GM23338 (cell line): ENCODE measurements around the gene ESYT2. TPM values are rescaled to one million over a fixed set of nuclear protein-coding genes. Genes with fewer than 3 reads are reported as not detected.

ENCODE experiments used
- ATAC-seq: fragments of 200-7000 bp; cut with Tn5 transposase; 3 replicates; pipeline ENCODE4 v1.9.1; 2020
- DNase-seq: peaks from one replicate; pipeline ENCODE4 v3.0.0-alpha.2; 2015; ENCODE audit warnings: low spot score
- H2AFZ ChIP-seq: fragments of 200-600 bp; sonication (generic); 2 replicates; pipeline ENCODE4 v1.8.0; 2016; ENCODE audit warnings: antibody characterized with exemption, mild to moderate bottlenecking, moderate library complexity
- H3F3A ChIP-seq: fragments of 200-600 bp; sonication (generic); replicated peaks from 2 replicates; pipeline ENCODE4 v1.8.0; 2017; ENCODE audit warnings: antibody characterized with exemption, mixed run types, low read depth
- H3K27ac ChIP-seq: fragments of 200-600 bp; sonication (generic); 2 replicates; pipeline ENCODE4 v1.6.1; 2016; ENCODE audit warnings: low read depth
- H3K27me3 ChIP-seq: fragments of 200-600 bp; sonication (generic); 2 replicates; pipeline ENCODE4 v1.8.0; 2016; ENCODE audit warnings: mild to moderate bottlenecking, mixed run types, moderate library complexity; ENCODE audit not compliant: insufficient read depth
- H3K36me3 ChIP-seq: fragments of 200-600 bp; sonication (generic); 2 replicates; pipeline ENCODE4 v1.8.0; 2016; ENCODE audit warnings: mild to moderate bottlenecking; ENCODE audit not compliant: insufficient read depth
- H3K4me1 ChIP-seq: fragments of 200-600 bp; sonication (generic); 2 replicates; pipeline ENCODE4 v1.8.0; 2016; ENCODE audit warnings: mild to moderate bottlenecking, moderate library complexity; ENCODE audit not compliant: insufficient read depth
- H3K4me2 ChIP-seq: fragments of 200-600 bp; sonication (generic); 2 replicates; pipeline ENCODE4 v1.7.1; 2017; ENCODE audit warnings: mixed run types
- H3K4me3 ChIP-seq: fragments of 200-600 bp; sonication (generic); 2 replicates; pipeline ENCODE4 v1.6.1; 2016; ENCODE audit warnings: mixed run types
- H3K79me2 ChIP-seq: fragments of 200-600 bp; sonication (generic); replicated peaks from 2 replicates; pipeline ENCODE4 v1.8.0; 2017; ENCODE audit warnings: mild to moderate bottlenecking; ENCODE audit not compliant: insufficient read depth
- H3K9me2 ChIP-seq: fragments of 200-600 bp; sonication (generic); 2 replicates; pipeline ENCODE4 v1.8.0; 2017; ENCODE audit not compliant: insufficient read depth
- H4K20me1 ChIP-seq: fragments of 200-600 bp; sonication (generic); replicated peaks from 2 replicates; pipeline ENCODE4 v1.8.0; 2017; ENCODE audit warnings: mild to moderate bottlenecking; ENCODE audit not compliant: insufficient read depth
- H3K27ac Mint-ChIP-seq: 2 replicates; pipeline ENCODE4 v1.8.0; 2020; ENCODE audit warnings: inconsistent platforms, mild to moderate bottlenecking, moderate library complexity, mixed read lengths
- H3K27me3 Mint-ChIP-seq: 3 replicates; pipeline ENCODE4 v1.8.0; 2022; ENCODE audit warnings: low read depth, mild to moderate bottlenecking, moderate library complexity, mixed read lengths, inconsistent platforms; ENCODE audit not compliant: insufficient read depth, poor library complexity
- H3K36me3 Mint-ChIP-seq: 3 replicates; pipeline ENCODE4 v1.8.0; 2021; ENCODE audit warnings: low read depth, mild to moderate bottlenecking, inconsistent platforms, moderate library complexity, mixed read lengths
- H3K4me1 Mint-ChIP-seq: 3 replicates; pipeline ENCODE4 v1.8.0; 2020; ENCODE audit warnings: mild to moderate bottlenecking, inconsistent platforms, mixed read lengths
- H3K4me3 Mint-ChIP-seq: 3 replicates; pipeline ENCODE4 v1.8.0; 2021; ENCODE audit warnings: moderate library complexity, mild to moderate bottlenecking, inconsistent platforms, mixed read lengths
- H3K9me3 Mint-ChIP-seq: 3 replicates; pipeline ENCODE4 v1.8.0; 2020; ENCODE audit warnings: moderate library complexity, mild to moderate bottlenecking, inconsistent platforms, mixed read lengths
- CREB1 ChIP-seq: fragments of 250-450 bp; sonication (Bioruptor Pico); IDR thresholded peaks from 2 replicates; pipeline ENCODE4 v1.5.0; 2020; ENCODE audit warnings: low read depth, mild to moderate bottlenecking, moderate library complexity
- ETS1 ChIP-seq: IDR thresholded peaks from 2 replicates; pipeline ENCODE4 v1.6.1; 2016; ENCODE audit warnings: antibody characterized with exemption
- EZH2 ChIP-seq: fragments of 200-600 bp; sonication (generic); IDR thresholded peaks from one replicate; pipeline ENCODE4 v1.8.0; 2017; ENCODE audit warnings: antibody characterized with exemption, mild to moderate bottlenecking, low read depth; ENCODE audit not compliant: unreplicated experiment
- EZH2phosphoT487 ChIP-seq: fragments of 200-600 bp; sonication (generic); IDR thresholded peaks from one replicate; pipeline ENCODE4 v1.8.1; 2018; ENCODE audit warnings: antibody characterized with exemption; ENCODE audit not compliant: unreplicated experiment
- JUNB ChIP-seq: IDR thresholded peaks from one replicate; pipeline ENCODE4 v1.6.1; 2016; ENCODE audit warnings: antibody characterized with exemption; ENCODE audit not compliant: unreplicated experiment
- NANOG ChIP-seq: IDR thresholded peaks from 2 replicates; pipeline ENCODE4 v1.6.1; 2016; ENCODE audit warnings: antibody characterized with exemption, borderline replicate concordance
- POLR2AphosphoS5 ChIP-seq: IDR thresholded peaks from 2 replicates; pipeline ENCODE4 v1.6.1; 2016; ENCODE audit warnings: antibody characterized with exemption, low read depth
- STAT1 ChIP-seq: IDR thresholded peaks from one replicate; pipeline ENCODE4 v1.6.1; 2016; ENCODE audit warnings: antibody characterized with exemption; ENCODE audit not compliant: unreplicated experiment
- ZNF114 ChIP-seq: fragments of 250-450 bp; sonication (Bioruptor Pico); IDR thresholded peaks from 2 replicates; pipeline ENCODE4 v1.5.0; 2020; ENCODE audit warnings: mild to moderate bottlenecking, moderate library complexity
- ZNF331 ChIP-seq: fragments of 250-450 bp; sonication (Bioruptor Pico); IDR thresholded peaks from 2 replicates; pipeline ENCODE4 v1.5.0; 2020; ENCODE audit warnings: low read depth, mild to moderate bottlenecking, moderate library complexity
- polyA plus RNA-seq: library from polyadenylated mRNA; unstranded; fragments of >200 nt; fragmentation: Nextera tagmentation; extraction: Ambion mirVana; gene quantifications from 2 replicates; pipeline ENCODE4 v1.2.1, GENCODE V29; 2016
- total RNA-seq: library from RNA; depleted of rRNA; stranded (reverse); fragments of >200 nt; shearing (Covaris generic); gene quantifications from 2 replicates; pipeline ENCODE4 v1.2.3, GENCODE V29; 2014
- TF ChIP-seq, protein P1 (sequence below): IDR thresholded peaks from one replicate; pipeline ENCODE4 v1.6.1; 2018; ENCODE audit warnings: antibody characterized with exemption; ENCODE audit not compliant: unreplicated experiment
- TF ChIP-seq, protein P2 (sequence below), 2 experiments: fragments of 200-600 bp in 1 of 2; sonication (generic) in 1 of 2; conservative IDR thresholded peaks; 2 replicates each; pipeline versions ENCODE4 v1.5.1 to v1.6.1; 2016 to 2017; ENCODE audit warnings: antibody characterized with exemption in 2 of 2, low read depth in 2 of 2, mild to moderate bottlenecking in 2 of 2, moderate library complexity in 1 of 2

The ESYT2 gene
- total and polyA plus RNA-seq, 2 experiments from 2014 or later = 9.6 to 52.7 TPM

DNA sequence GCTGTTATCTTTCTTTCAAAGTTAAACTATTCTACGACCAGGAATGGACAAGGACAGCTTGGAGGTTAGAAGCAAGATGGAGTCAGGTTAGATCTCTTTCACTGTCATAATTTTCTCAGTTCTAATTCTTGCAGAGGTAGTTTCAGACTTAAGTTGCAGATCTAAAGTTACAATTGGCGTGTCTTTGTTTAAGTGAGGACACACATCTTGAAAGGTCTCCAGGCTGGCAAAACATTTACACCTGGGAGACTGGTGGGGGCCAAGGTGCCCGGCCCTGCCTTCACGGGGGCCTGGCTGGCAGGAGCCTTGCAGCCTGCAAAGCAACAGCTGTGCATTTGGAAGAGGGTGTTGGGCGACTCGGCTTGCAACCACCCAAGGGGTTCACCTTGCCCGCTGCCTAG, 25.4 kb upstream of the ESYT2 start (continued):
- TF ChIP-seq ETS1 = no peak
- TF ChIP-seq NANOG = no peak
- TF ChIP-seq STAT1 = no peak
- no peak for TF ChIP-seq CREB1 (CRISPR knock-in tag)
- TF ChIP-seq, protein P1, sequence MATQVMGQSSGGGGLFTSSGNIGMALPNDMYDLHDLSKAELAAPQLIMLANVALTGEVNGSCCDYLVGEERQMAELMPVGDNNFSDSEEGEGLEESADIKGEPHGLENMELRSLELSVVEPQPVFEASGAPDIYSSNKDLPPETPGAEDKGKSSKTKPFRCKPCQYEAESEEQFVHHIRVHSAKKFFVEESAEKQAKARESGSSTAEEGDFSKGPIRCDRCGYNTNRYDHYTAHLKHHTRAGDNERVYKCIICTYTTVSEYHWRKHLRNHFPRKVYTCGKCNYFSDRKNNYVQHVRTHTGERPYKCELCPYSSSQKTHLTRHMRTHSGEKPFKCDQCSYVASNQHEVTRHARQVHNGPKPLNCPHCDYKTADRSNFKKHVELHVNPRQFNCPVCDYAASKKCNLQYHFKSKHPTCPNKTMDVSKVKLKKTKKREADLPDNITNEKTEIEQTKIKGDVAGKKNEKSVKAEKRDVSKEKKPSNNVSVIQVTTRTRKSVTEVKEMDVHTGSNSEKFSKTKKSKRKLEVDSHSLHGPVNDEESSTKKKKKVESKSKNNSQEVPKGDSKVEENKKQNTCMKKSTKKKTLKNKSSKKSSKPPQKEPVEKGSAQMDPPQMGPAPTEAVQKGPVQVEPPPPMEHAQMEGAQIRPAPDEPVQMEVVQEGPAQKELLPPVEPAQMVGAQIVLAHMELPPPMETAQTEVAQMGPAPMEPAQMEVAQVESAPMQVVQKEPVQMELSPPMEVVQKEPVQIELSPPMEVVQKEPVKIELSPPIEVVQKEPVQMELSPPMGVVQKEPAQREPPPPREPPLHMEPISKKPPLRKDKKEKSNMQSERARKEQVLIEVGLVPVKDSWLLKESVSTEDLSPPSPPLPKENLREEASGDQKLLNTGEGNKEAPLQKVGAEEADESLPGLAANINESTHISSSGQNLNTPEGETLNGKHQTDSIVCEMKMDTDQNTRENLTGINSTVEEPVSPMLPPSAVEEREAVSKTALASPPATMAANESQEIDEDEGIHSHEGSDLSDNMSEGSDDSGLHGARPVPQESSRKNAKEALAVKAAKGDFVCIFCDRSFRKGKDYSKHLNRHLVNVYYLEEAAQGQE = no peak
- no peak for TF ChIP-seq ZNF114 (CRISPR knock-in tag)
- TF ChIP-seq EZH2phosphoT487 = no peak
- TF ChIP-seq ZNF331 = no peak
- TF ChIP-seq POLR2AphosphoS5 = no peak
- TF ChIP-seq, protein P2, sequence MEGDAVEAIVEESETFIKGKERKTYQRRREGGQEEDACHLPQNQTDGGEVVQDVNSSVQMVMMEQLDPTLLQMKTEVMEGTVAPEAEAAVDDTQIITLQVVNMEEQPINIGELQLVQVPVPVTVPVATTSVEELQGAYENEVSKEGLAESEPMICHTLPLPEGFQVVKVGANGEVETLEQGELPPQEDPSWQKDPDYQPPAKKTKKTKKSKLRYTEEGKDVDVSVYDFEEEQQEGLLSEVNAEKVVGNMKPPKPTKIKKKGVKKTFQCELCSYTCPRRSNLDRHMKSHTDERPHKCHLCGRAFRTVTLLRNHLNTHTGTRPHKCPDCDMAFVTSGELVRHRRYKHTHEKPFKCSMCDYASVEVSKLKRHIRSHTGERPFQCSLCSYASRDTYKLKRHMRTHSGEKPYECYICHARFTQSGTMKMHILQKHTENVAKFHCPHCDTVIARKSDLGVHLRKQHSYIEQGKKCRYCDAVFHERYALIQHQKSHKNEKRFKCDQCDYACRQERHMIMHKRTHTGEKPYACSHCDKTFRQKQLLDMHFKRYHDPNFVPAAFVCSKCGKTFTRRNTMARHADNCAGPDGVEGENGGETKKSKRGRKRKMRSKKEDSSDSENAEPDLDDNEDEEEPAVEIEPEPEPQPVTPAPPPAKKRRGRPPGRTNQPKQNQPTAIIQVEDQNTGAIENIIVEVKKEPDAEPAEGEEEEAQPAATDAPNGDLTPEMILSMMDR (conservative IDR thresholded peaks at IDR 0.05; ENCODE audit: low read depth in 2 of 2) = no peak

DNA sequence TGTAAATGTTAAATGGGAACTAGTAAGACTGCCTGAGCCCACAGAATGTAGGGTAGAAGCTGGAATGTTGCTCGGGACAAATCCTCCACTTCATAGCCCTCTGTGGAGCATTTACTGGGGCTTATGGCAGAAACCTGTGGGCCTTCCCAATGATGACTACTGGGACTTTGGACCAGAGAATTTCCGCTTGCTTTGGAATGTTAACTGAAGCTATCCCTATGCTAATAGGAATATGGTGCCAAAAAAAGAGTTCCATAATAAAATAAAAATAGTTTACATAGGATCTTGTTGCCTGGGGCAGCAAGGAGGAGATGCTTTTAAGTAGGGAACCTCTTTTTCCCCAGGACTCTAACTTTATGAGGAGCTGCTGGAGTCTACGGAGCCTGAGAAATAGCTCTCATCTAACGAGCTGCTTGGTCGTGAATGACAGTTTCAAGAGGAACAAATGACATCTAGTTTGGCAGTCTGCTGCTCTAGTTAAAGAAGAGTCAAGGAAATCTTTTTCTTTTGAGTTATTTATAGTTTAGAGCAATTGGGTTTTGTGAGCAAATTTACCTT, 21.3 kb upstream of the ESYT2 start:
- no peak for TF ChIP-seq POLR2AphosphoS5
- no peak for TF ChIP-seq ZNF114 (CRISPR knock-in tag)
- no peak for TF ChIP-seq JUNB
- no peak for TF ChIP-seq EZH2
- H3F3A ChIP-seq = no peaks in the 10 kb centered on the region

More for the DNA sequence above, 21.3 kb upstream of the ESYT2 start:
- Histone ChIP-seq H4K20me1 (no peaks in the 10 kb centered on the region), H3K79me2 (no peaks in the 10 kb centered on the region), H3K27ac (no peak overlapping the region), H3K4me1 (peaks cover 1% of the 10 kb centered on the region; the same call in 1 of the 2 replicates), H3K4me3 (no peak overlapping the region), H3K27me3 (no peaks in the 10 kb centered on the region), H3K9me2 (no peaks in the 10 kb centered on the region), H3K4me2 (no peak overlapping the region), H3K36me3 (peaks cover 16% of the 10 kb centered on the region), H2AFZ (no peak overlapping the region)
- peaks cover 34% of the 10 kb centered on the region for H3K9me3 Mint-ChIP-seq
- no peak for ATAC-seq
- no peak overlapping the region for H3K27ac Mint-ChIP-seq
- H3K4me1 Mint-ChIP-seq = peaks cover 6% of the 10 kb centered on the region; the same call in 2 of the 3 replicates
- H3K36me3 Mint-ChIP-seq = peaks cover 10% of the 10 kb centered on the region
- no peak overlapping the region for H3K4me3 Mint-ChIP-seq
- no peak for DNase-seq
- peaks cover 4% of the 10 kb centered on the region for H3K27me3 Mint-ChIP-seq
